A673 (cell line): ENCODE results near the gene CEP85.

Experiments
- CTCF ChIP-seq: fragments of 300-800, 200-600 bp; sonication (generic); conservative IDR thresholded peaks from 2 replicates; pipeline ENCODE4 v1.5.1; 2017; ENCODE audit warnings: low read depth, mild to moderate bottlenecking, antibody characterized with exemption, low read length, moderate library complexity, mixed read lengths
- EZH2 ChIP-seq: fragments of 200-600 bp; sonication (generic); IDR thresholded peaks from 2 replicates; pipeline ENCODE4 v1.6.1; 2017; ENCODE audit warnings: borderline replicate concordance, low read depth, mild to moderate bottlenecking, mixed read lengths, antibody characterized with exemption, low read length; ENCODE audit not compliant: poor library complexity, severe bottlenecking

- TF ChIP-seq CTCF, result no peak
- TF ChIP-seq EZH2, result no peak
These were observed 60.0 kb downstream of the CEP85 start for GRCh38 chr1:26293911-26294463.
